Measurements from ENCODE around the gene ELMO1. TPM values are rescaled to one million over a fixed set of nuclear protein-coding genes. Genes with fewer than 3 reads are reported as not detected.

Gene ELMO1
- total and polyA plus RNA-seq, 8 donors: 18.2 to 55.3 (median 45.6) TPM

GRCh38 chr7:36946401-36946739 lies 502.3 kb downstream of the ELMO1 start:
- Histone ChIP-seq H3K27me3 (no peaks in the 10 kb centered on the region), H3K9me3 (peaks cover 0 to 12% of the 10 kb centered on the region in 2 donors), H3K4me3 (no peak overlapping the region), H3K4me1 (peaks cover 0 to 23% of the 10 kb centered on the region in 2 donors), H3K27ac (no peak overlapping the region), H3K36me3 (no peaks in the 10 kb centered on the region)
- TF ChIP-seq CTCF (IDR thresholded peaks at IDR 0.05): no peak
- no peak for DNase-seq
- intact Hi-C loops (cut with DNase I): no loop called here
- ATAC-seq: no peak

GRCh38 chr7:36945612-36946400 lies 502.9 kb downstream of the ELMO1 start:
- Histone ChIP-seq H3K9me3 (peaks cover 0 to 18% of the 10 kb centered on the region in 2 donors), H3K36me3 (no peaks in the 10 kb centered on the region), H3K27me3 (no peaks in the 10 kb centered on the region), H3K27ac (no peak overlapping the region), H3K4me3 (no peak overlapping the region), H3K4me1 (peaks cover 0 to 18% of the 10 kb centered on the region in 2 donors)
- no peak for TF ChIP-seq CTCF (IDR thresholded peaks at IDR 0.05)
- ATAC-seq (peak; percentile 79), DNase-seq (peak in 1 of 4 donors; percentile 35)
- intact Hi-C loops (cut with DNase I): no loop called here

- H3K27ac ChIP-seq: no peak overlapping the region
- intact Hi-C loops (cut with DNase I): no loop called here
- no peak for DNase-seq
- H3K27me3 ChIP-seq: no peaks in the 10 kb centered on the region
- no peak for ATAC-seq
- no peaks in the 10 kb centered on the region for H3K36me3 ChIP-seq
- H3K9me3 ChIP-seq: peaks cover 0 to 27% of the 10 kb centered on the region in 2 donors
- peaks cover 0 to 9% of the 10 kb centered on the region in 2 donors for H3K4me1 ChIP-seq
- H3K4me3 ChIP-seq: no peak overlapping the region
- no peak for TF ChIP-seq CTCF (IDR thresholded peaks at IDR 0.05)
These were observed 503.8 kb downstream of the ELMO1 start for GRCh38 chr7:36944838-36945237.

DNA sequence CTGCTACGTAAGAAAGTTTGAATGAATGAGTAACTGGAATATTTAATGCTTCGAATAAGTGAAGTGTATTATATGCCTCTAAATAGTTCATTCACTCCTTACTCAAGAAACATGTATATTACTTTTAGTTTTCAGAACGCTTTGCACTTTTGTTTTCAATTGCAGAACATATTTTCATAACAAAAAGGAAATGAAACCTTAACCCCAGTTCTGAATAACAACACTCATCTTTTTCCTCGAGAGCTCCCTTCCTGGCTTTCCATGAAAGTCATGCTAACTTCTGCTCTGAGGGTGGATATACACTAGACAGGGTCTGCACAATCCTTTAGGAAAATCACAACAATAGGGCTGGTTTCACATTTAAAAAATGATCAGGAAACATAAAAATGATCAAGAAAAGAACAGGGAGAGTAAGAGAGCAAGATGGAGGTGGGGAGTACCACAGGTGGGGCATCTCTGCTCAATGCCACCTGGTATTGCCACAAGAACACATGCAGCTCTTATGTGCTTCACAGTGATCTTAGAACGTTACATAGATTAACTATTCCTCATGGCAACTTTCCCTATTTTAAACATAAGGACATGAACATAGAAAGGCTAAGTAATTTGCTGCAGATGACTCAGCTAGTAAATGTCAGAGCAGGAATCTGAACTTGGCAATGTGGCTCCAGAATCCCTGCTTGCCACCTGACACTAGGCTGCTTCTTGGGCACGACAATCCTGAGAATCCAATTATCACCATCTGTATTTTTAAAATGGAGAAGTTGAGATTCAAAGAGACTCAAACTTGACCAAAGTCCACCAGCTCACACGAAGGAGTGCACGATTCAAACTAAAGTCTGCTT lies 504.9 kb downstream of the ELMO1 start:
- no peak for TF ChIP-seq CTCF (IDR thresholded peaks at IDR 0.05)
- no peaks in the 10 kb centered on the region for H3K36me3 ChIP-seq
- no peak overlapping the region for H3K4me3 ChIP-seq
- H3K27me3 ChIP-seq: no peaks in the 10 kb centered on the region
- H3K27ac ChIP-seq: no peak overlapping the region
- peaks cover 0 to 37% of the 10 kb centered on the region in 2 donors for H3K9me3 ChIP-seq
- no peak for DNase-seq
- intact Hi-C loops (cut with DNase I): no loop called here
- no peak for ATAC-seq
- H3K4me1 ChIP-seq: peaks cover 0 to 9% of the 10 kb centered on the region in 2 donors

DNA sequence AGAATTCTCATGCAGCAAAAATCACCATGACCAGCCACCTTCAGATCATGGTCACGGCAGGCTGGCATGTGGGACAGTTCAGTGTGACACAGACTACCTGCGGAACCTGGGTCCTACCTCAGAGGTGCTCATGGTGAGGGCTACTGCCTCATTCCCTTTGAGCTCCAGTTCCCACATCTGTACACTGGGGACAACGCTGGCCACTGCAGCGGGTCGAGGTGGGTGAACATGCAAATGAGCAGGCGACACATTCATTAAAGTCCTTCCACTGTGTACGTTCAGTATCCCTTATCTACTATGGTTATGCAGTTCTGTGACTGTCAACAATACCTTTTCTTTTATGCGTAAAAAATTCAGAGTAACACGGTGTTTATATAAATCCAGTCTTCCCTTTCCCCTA lies 505.7 kb downstream of the ELMO1 start:
- peaks cover 0 to 9% of the 10 kb centered on the region in 2 donors for H3K4me1 ChIP-seq
- no peaks in the 10 kb centered on the region for H3K27me3 ChIP-seq
- no peak for TF ChIP-seq CTCF (IDR thresholded peaks at IDR 0.05)
- H3K36me3 ChIP-seq: peaks cover 0 to 2% of the 10 kb centered on the region in 2 donors
- intact Hi-C loops (cut with DNase I): no loop called here
- H3K4me3 ChIP-seq: no peak overlapping the region
- ATAC-seq (no peak), DNase-seq (no peak)
- H3K9me3 ChIP-seq: peaks cover 3 to 46% of the 10 kb centered on the region in 2 donors
- no peak overlapping the region for H3K27ac ChIP-seq

All from left lung (tissue), 10 donors.